ENCODE data around the gene LRRC71.
A peak's percentile ranks its signal among the peaks of the same experiment; 100 is the strongest.

Gene LRRC71

GRCh38 chr1:156930483-156930882, 10.1 kb downstream of the LRRC71 start:
- DNase-seq (ENCODE audit: low read depth, low spot score), result no peak
- no peak overlapping the region for H3K4me3 ChIP-seq (ENCODE audit: low read depth, low read length)
- in situ Hi-C loops (cut with HindIII; ENCODE audit: low sequenced_read_pairs), result no loop called here
- TF ChIP-seq CTCF (IDR thresholded peaks at IDR 0.05; ENCODE audit: low read depth, low read length), result no peak

GRCh38 chr1:156931211-156931952, 10.9 kb downstream of the LRRC71 start:
- peak; percentile 59 for DNase-seq (ENCODE audit: low read depth, low spot score)
- H3K4me3 ChIP-seq (ENCODE audit: low read depth, low read length), result no peak overlapping the region
- in situ Hi-C loops (cut with HindIII; ENCODE audit: low sequenced_read_pairs), result no loop called here
- TF ChIP-seq CTCF (IDR thresholded peaks at IDR 0.05; ENCODE audit: low read depth, low read length), result no peak

- H3K4me3 ChIP-seq (ENCODE audit: low read depth, low read length), result no peak overlapping the region
- no peak for TF ChIP-seq CTCF (IDR thresholded peaks at IDR 0.05; ENCODE audit: low read depth, low read length)
These were observed 11.7 kb downstream of the LRRC71 start for GRCh38 chr1:156931974-156932710.

GRCh38 chr1:156933136-156933535, 12.7 kb downstream of the LRRC71 start:
- in situ Hi-C loops (cut with HindIII; ENCODE audit: low sequenced_read_pairs), result no loop called here
- TF ChIP-seq CTCF (IDR thresholded peaks at IDR 0.05; ENCODE audit: low read depth, low read length), result no peak
- H3K4me3 ChIP-seq (ENCODE audit: low read depth, low read length), result no peak overlapping the region
- DNase-seq (ENCODE audit: low read depth, low spot score), result no peak

More at GRCh38 chr1:156931974-156932710, 11.7 kb downstream of the LRRC71 start:
- DNase-seq (ENCODE audit: low read depth, low spot score), result no peak
- in situ Hi-C loops (cut with HindIII; ENCODE audit: low sequenced_read_pairs), result no loop called here

GRCh38 chr1:156935505-156936128, 15.2 kb downstream of the LRRC71 start:
- no peak for TF ChIP-seq CTCF (IDR thresholded peaks at IDR 0.05; ENCODE audit: low read depth, low read length)
- in situ Hi-C loops (cut with HindIII; ENCODE audit: low sequenced_read_pairs), result no loop called here
- H3K4me3 ChIP-seq (ENCODE audit: low read depth, low read length), result no peak overlapping the region
- DNase-seq (ENCODE audit: low read depth, low spot score), result no peak

- DNase-seq (ENCODE audit: low read depth, low spot score), result no peak
- TF ChIP-seq CTCF (IDR thresholded peaks at IDR 0.05; ENCODE audit: low read depth, low read length), result no peak
- no peak overlapping the region for H3K4me3 ChIP-seq (ENCODE audit: low read depth, low read length)
- in situ Hi-C loops (cut with HindIII; ENCODE audit: low sequenced_read_pairs), result no loop called here
These were observed 15.8 kb downstream of the LRRC71 start for GRCh38 chr1:156936191-156936590.
